ENCODE data around the gene ARMC6.

GRCh38 chr19:18998276-18998675 lies 35.1 kb upstream of the ARMC6 start:
- TF ChIP-seq POLR2A (IDR thresholded peaks at IDR 0.05) (no peak), CTCF (IDR thresholded peaks at IDR 0.05) (no peak)
